HepG2 (cell line): ENCODE data around the gene TMC8. TPM values are rescaled to one million over a fixed set of nuclear protein-coding genes. Genes with fewer than 3 reads are reported as not detected.

Source experiments
- ATF7 ChIP-seq, 2 experiments: fragments of 450-650 bp in 1 of 2; sonication (generic) in 1 of 2; formaldehyde crosslinking in 1 of 2; IDR thresholded peaks; 2 replicates each; pipeline versions ENCODE4 v1.4.0 to v1.6.1; 2016 to 2020; ENCODE audit warnings: antibody characterized with exemption in 1 of 2, mild to moderate bottlenecking in 1 of 2, missing genetic modification reagents in 1 of 2
- ATRX ChIP-seq: sonication (generic); formaldehyde crosslinking; IDR thresholded peaks from 2 replicates; pipeline ENCODE4 v1.4.0; 2020; ENCODE audit warnings: missing genetic modification reagents, borderline replicate concordance
- CREM ChIP-seq, 2 experiments: sonication (generic) in 1 of 2; formaldehyde crosslinking in 1 of 2; IDR thresholded peaks; 2 replicates each; pipeline versions ENCODE4 v1.4.0 to v1.6.1; 2016 to 2020; ENCODE audit warnings: antibody characterized with exemption in 1 of 2, mild to moderate bottlenecking in 1 of 2, missing genetic modification reagents in 1 of 2
- ELF4 ChIP-seq: sonication (generic); formaldehyde crosslinking; IDR thresholded peaks from 2 replicates; pipeline ENCODE4 v1.5.0; 2020; ENCODE audit warnings: missing genetic modification reagents, mild to moderate bottlenecking, moderate library complexity, borderline replicate concordance
- HES4 ChIP-seq: sonication (generic); formaldehyde crosslinking; IDR thresholded peaks from 2 replicates; pipeline ENCODE4 v1.9.0; 2021; ENCODE audit warnings: mild to moderate bottlenecking, missing genetic modification reagents, borderline replicate concordance
- HMG20B ChIP-seq: conservative IDR thresholded peaks from 2 replicates; pipeline ENCODE4 v1.6.1; 2016; ENCODE audit warnings: missing genetic modification reagents, missing compliant biosample characterization
- HOXA5 ChIP-seq: sonication (generic); formaldehyde crosslinking; IDR thresholded peaks from 2 replicates; pipeline ENCODE4 v1.4.0; 2020; ENCODE audit warnings: missing genetic modification reagents
- MAZ ChIP-seq, 2 experiments: sonication (generic) in 1 of 2; formaldehyde crosslinking in 1 of 2; IDR thresholded peaks; 2 replicates each; pipeline versions ENCODE4 v1.5.0 to v1.6.1; 2012 to 2020; ENCODE audit warnings: low read depth in 2 of 2, mild to moderate bottlenecking in 2 of 2, borderline replicate concordance in 1 of 2, improper control_type of control experiment in 1 of 2, low read length in 1 of 2, missing genetic modification reagents in 1 of 2, moderate library complexity in 1 of 2
- NCOA1 ChIP-seq: sonication (generic); formaldehyde crosslinking; IDR thresholded peaks from 2 replicates; pipeline ENCODE4 v1.9.0; 2021; ENCODE audit warnings: missing genetic modification reagents
- NR1H2 ChIP-seq: sonication (generic); formaldehyde crosslinking; IDR thresholded peaks from 2 replicates; pipeline ENCODE4 v1.8.1; 2022; ENCODE audit warnings: low read depth, missing genetic modification reagents, borderline replicate concordance
- PHF20 ChIP-seq: sonication (generic); formaldehyde crosslinking; IDR thresholded peaks from 2 replicates; pipeline ENCODE4 v1.5.0; 2020; ENCODE audit warnings: mild to moderate bottlenecking, missing genetic modification reagents
- RFX5 ChIP-seq: IDR thresholded peaks from 2 replicates; pipeline ENCODE4 v1.6.1; 2011; ENCODE audit warnings: low read depth, low read length, improper control_type of control experiment
- SP1 ChIP-seq, 2 experiments: fragments of 450-650 bp in 1 of 2; sonication (generic) in 1 of 2; formaldehyde crosslinking in 1 of 2; IDR thresholded peaks; 2 replicates each; pipeline versions ENCODE4 v1.4.0 to v1.6.1; 2016 to 2020; ENCODE audit warnings: missing genetic modification reagents in 1 of 2
- SP140L ChIP-seq: sonication (generic); formaldehyde crosslinking; IDR thresholded peaks from 2 replicates; pipeline ENCODE4 v1.4.0; 2020; ENCODE audit warnings: missing genetic modification reagents, borderline replicate concordance
- THAP11 ChIP-seq: IDR thresholded peaks from 2 replicates; pipeline ENCODE4 v1.6.1; 2016; ENCODE audit warnings: missing biosample characterization, missing genetic modification reagents
- ZNF124 ChIP-seq: sonication (generic); formaldehyde crosslinking; IDR thresholded peaks from 2 replicates; pipeline ENCODE4 v1.4.0; 2020; ENCODE audit warnings: missing genetic modification reagents
- ZNF674 ChIP-seq: sonication (generic); formaldehyde crosslinking; IDR thresholded peaks from 2 replicates; pipeline ENCODE4 v1.5.0; 2020; ENCODE audit warnings: low read depth, mild to moderate bottlenecking, missing genetic modification reagents
- ZNF777 ChIP-seq: sonication (generic); formaldehyde crosslinking; IDR thresholded peaks from 2 replicates; pipeline ENCODE4 v1.4.0; 2020; ENCODE audit warnings: missing genetic modification reagents
- ZSCAN25 ChIP-seq: sonication (generic); formaldehyde crosslinking; IDR thresholded peaks from 2 replicates; pipeline ENCODE4 v1.8.0; 2022; ENCODE audit warnings: mild to moderate bottlenecking, missing genetic modification reagents
- polyA plus RNA-seq, 8 experiments: library from polyadenylated mRNA; depleted of rRNA in 3 of 8; stranded (reverse) in 7 of 8; unstranded in 1 of 8; fragments of >200 nt; fragmentation: Illumina TruSeq in 4 of 8; extraction: Trizol in 4 of 8; gene quantifications; 2 replicates each; pipeline versions ENCODE4 v1.2.1 to v1.2.3, GENCODE V29; 2011 to 2016; ENCODE audit warnings: low read depth in 4 of 8, missing spikeins in 1 of 8, mixed read lengths in 1 of 8; ENCODE audit not compliant: insufficient read depth in 1 of 8
- total RNA-seq, 5 experiments: library from RNA; depleted of rRNA; stranded (reverse); fragments of >200 nt; fragmentation: Illumina TruSeq; extraction: Trizol; gene quantifications; 2 replicates each; pipeline ENCODE4 v1.2.3, GENCODE V29; 2016; ENCODE audit warnings: low read depth in 1 of 5
- TF ChIP-seq, protein P1 (sequence below): sonication (generic); formaldehyde crosslinking; IDR thresholded peaks from 2 replicates; pipeline ENCODE4 v1.5.0; 2020; ENCODE audit warnings: missing genetic modification reagents
- TF ChIP-seq, protein P2 (sequence below): sonication (generic); formaldehyde crosslinking; IDR thresholded peaks from 2 replicates; pipeline ENCODE4 v1.8.0; 2022; ENCODE audit warnings: missing genetic modification reagents, mild to moderate bottlenecking, inconsistent platforms, borderline replicate concordance
- TF ChIP-seq, protein P3 (sequence below): sonication (generic); formaldehyde crosslinking; IDR thresholded peaks from 2 replicates; pipeline ENCODE4 v1.9.0; 2022; ENCODE audit warnings: missing genetic modification reagents, mild to moderate bottlenecking, borderline replicate concordance
- TF ChIP-seq, protein P4 (sequence below): sonication (generic); formaldehyde crosslinking; IDR thresholded peaks from 2 replicates; pipeline ENCODE4 v1.9.0; 2021; ENCODE audit warnings: missing genetic modification reagents, borderline replicate concordance
- TF ChIP-seq, protein P5 (sequence below): sonication (generic); formaldehyde crosslinking; IDR thresholded peaks from 2 replicates; pipeline ENCODE4 v1.4.0; 2020; ENCODE audit warnings: mild to moderate bottlenecking, missing genetic modification reagents

Gene TMC8
- total and polyA plus RNA-seq, 2 of the 13 experiments (the other 11 are each of a cell fraction or from before 2014, with no cell fraction given): 0.53 to 7.8 TPM

DNA sequence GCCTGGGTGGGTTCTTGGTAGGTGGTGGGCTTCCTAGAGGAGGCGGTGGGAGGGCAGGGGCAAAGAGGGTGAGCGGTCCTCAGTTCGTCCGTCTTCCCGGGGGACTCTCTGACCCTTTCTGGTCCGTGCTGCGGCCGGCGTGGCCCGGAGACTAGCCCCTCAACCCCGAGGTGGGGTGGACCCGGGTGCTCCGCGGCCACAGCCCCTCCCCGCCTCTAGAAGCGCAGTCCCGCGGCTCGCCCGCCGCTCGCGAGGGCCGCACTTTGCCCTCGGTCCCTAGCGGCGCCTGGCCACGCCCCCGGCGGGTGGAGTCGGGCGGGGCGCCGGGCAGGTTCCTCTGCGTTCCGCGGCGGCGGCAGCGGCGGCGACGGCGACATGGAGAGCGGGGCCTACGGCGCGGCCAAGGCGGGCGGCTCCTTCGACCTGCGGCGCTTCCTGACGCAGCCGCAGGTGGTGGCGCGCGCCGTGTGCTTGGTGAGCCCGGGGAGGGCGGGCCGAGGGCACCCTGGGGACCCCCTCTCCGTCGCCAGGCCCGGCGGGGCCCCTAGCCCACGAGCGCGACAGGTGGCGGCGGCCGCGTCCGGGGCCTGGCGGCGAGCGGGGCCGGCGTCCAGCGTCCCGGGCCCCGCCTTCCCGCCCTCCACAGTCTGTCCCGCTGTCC, 37.8 kb downstream of the TMC8 start, which contains the start of gene SYNGR2 (continued):
- TF ChIP-seq, protein P1, sequence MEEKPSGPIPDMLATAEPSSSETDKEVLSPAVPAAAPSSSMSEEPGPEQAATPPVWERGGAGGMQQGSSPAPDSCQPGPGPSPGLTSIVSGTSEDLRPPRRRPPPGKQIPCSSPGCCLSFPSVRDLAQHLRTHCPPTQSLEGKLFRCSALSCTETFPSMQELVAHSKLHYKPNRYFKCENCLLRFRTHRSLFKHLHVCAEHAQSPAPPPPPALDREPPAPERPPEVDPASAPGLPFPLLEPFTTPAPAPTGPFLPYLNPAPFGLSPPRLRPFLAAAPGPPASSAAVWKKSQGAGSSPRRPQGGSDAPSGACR: no peak; the same call in 1 of the 2 replicates
- TF ChIP-seq, protein P2, sequence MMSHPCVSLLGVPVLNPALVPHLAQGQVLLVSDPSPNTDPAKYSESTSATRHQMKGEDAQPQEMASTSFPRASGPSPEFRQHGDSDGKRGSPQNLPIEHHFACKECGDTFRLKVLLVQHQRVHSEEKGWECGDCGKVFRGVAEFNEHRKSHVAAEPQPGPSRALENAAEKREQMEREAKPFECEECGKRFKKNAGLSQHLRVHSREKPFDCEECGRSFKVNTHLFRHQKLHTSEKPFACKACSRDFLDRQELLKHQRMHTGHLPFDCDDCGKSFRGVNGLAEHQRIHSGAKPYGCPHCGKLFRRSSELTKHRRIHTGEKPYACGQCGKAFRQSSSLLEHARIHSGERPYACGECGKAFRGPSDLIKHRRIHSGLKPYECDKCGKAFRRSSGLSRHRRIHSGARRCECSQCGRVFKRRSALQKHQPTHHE (CRISPR knock-in tag): peak; percentile 80
- TF ChIP-seq, protein P3, sequence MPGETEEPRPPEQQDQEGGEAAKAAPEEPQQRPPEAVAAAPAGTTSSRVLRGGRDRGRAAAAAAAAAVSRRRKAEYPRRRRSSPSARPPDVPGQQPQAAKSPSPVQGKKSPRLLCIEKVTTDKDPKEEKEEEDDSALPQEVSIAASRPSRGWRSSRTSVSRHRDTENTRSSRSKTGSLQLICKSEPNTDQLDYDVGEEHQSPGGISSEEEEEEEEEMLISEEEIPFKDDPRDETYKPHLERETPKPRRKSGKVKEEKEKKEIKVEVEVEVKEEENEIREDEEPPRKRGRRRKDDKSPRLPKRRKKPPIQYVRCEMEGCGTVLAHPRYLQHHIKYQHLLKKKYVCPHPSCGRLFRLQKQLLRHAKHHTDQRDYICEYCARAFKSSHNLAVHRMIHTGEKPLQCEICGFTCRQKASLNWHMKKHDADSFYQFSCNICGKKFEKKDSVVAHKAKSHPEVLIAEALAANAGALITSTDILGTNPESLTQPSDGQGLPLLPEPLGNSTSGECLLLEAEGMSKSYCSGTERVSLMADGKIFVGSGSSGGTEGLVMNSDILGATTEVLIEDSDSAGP (CRISPR knock-in tag): peak; percentile 80
- peak; percentile 24 for TF ChIP-seq RFX5
- TF ChIP-seq PHF20 (CRISPR knock-in tag): no peak
- TF ChIP-seq NCOA1 (CRISPR knock-in tag): no peak
- no peak for TF ChIP-seq SP140L (CRISPR knock-in tag)
- peak; percentile 82 for TF ChIP-seq MAZ (IDR thresholded peaks at IDR 0.05; ENCODE audit: borderline replicate concordance, low read depth, low read length)
- TF ChIP-seq MAZ (CRISPR knock-in tag; IDR thresholded peaks at IDR 0.05; ENCODE audit: low read depth): peak; percentile 80; the same call in 1 of the 2 replicates
- peak; percentile 43; the same call in 1 of the 2 replicates for TF ChIP-seq ZNF124 (CRISPR knock-in tag)
- no peak for TF ChIP-seq ATF7 (IDR thresholded peaks at IDR 0.05)
- no peak for TF ChIP-seq ATF7 (CRISPR knock-in tag; IDR thresholded peaks at IDR 0.05)
- TF ChIP-seq, protein P4, sequence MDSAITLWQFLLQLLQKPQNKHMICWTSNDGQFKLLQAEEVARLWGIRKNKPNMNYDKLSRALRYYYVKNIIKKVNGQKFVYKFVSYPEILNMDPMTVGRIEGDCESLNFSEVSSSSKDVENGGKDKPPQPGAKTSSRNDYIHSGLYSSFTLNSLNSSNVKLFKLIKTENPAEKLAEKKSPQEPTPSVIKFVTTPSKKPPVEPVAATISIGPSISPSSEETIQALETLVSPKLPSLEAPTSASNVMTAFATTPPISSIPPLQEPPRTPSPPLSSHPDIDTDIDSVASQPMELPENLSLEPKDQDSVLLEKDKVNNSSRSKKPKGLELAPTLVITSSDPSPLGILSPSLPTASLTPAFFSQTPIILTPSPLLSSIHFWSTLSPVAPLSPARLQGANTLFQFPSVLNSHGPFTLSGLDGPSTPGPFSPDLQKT (CRISPR knock-in tag): peak; percentile 12; the same call in 1 of the 2 replicates
- TF ChIP-seq ATRX (CRISPR knock-in tag): no peak
- TF ChIP-seq THAP11 (CRISPR knock-in tag): peak; percentile 81
- no peak for TF ChIP-seq HMG20B (CRISPR knock-in tag)
- peak; percentile 93 for TF ChIP-seq ZNF777 (CRISPR knock-in tag)
- no peak for TF ChIP-seq NR1H2 (CRISPR knock-in tag)
- peak; percentile 70; the same call in 1 of the 2 replicates for TF ChIP-seq ZSCAN25 (CRISPR knock-in tag)
- no peak; the same call in 1 of the 2 replicates for TF ChIP-seq HOXA5 (CRISPR knock-in tag)
- TF ChIP-seq HES4 (CRISPR knock-in tag): peak; percentile 87
- TF ChIP-seq, protein P5, sequence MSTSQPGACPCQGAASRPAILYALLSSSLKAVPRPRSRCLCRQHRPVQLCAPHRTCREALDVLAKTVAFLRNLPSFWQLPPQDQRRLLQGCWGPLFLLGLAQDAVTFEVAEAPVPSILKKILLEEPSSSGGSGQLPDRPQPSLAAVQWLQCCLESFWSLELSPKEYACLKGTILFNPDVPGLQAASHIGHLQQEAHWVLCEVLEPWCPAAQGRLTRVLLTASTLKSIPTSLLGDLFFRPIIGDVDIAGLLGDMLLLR (CRISPR knock-in tag): peak; percentile 49; the same call in 1 of the 2 replicates
- TF ChIP-seq ZNF674 (CRISPR knock-in tag): no peak
- no peak for TF ChIP-seq CREM (IDR thresholded peaks at IDR 0.05)
- no peak for TF ChIP-seq CREM (CRISPR knock-in tag; IDR thresholded peaks at IDR 0.05)
- no peak for TF ChIP-seq ELF4 (CRISPR knock-in tag)
- TF ChIP-seq SP1 (IDR thresholded peaks at IDR 0.05): no peak
- TF ChIP-seq SP1 (CRISPR knock-in tag; IDR thresholded peaks at IDR 0.05): peak; percentile 95
